Cardiac muscle cell (in vitro differentiated cells and primary cell): Measurements from ENCODE around the gene VPREB3. TPM values are rescaled to one million over a fixed set of nuclear protein-coding genes. Genes with fewer than 3 reads are reported as not detected.
A peak's percentile ranks its signal among the peaks of the same experiment; 100 is the strongest.

Experiments used
- DNase-seq, 2 donors: peaks; one replicate each; pipeline versions ENCODE4 v3.0.0 to v3.0.0-alpha.2; 2010 to 2017; ENCODE audit warnings: low read depth in 1 of 2, low spot score in 1 of 2
- H3K27ac ChIP-seq: fragments of 200-600 bp; sonication (generic); 2 replicates; pipeline ENCODE4 v1.5.1; 2016
- H3K27me3 ChIP-seq: fragments of 200-600 bp; sonication (generic); 2 replicates; pipeline ENCODE4 v1.6.0; 2016; ENCODE audit warnings: control low read depth
- H3K36me3 ChIP-seq: fragments of 200-600 bp; sonication (generic); 2 replicates; pipeline ENCODE4 v1.5.1; 2016; ENCODE audit warnings: control low read depth
- H3K4me1 ChIP-seq: fragments of 200-600 bp; sonication (generic); 2 replicates; pipeline ENCODE4 v1.8.1; 2017; ENCODE audit warnings: low read depth, mild to moderate bottlenecking, mixed run types
- H3K4me3 ChIP-seq: fragments of 200-600 bp; sonication (generic); 2 replicates; pipeline ENCODE4 v1.5.1; 2016; ENCODE audit warnings: mild to moderate bottlenecking
- H3K9me3 ChIP-seq: fragments of 200-600 bp; sonication (generic); 2 replicates; pipeline ENCODE4 v1.5.1; 2017; ENCODE audit warnings: low read depth, mild to moderate bottlenecking, control low read depth
- CTCF ChIP-seq: IDR thresholded peaks from 2 replicates; pipeline ENCODE4 v1.5.1; 2012; ENCODE audit warnings: low read depth, mild to moderate bottlenecking, low read length
- polyA plus RNA-seq: library from polyadenylated mRNA; unstranded; fragments of >200 nt; fragmentation: Nextera tagmentation; extraction: Ambion mirVana; gene quantifications from 2 replicates; pipeline ENCODE4 v1.2.1, GENCODE V29; 2016
- total RNA-seq: library from RNA; depleted of rRNA; stranded (reverse); fragments of >200 nt; gene quantifications from 2 replicates; pipeline ENCODE4 v1.2.3, GENCODE V29; 2016

The VPREB3 gene
- total and polyA plus RNA-seq, 2 experiments from 2014 or later = 2.5 to 3.5 TPM

- no peaks in the 10 kb centered on the region for H3K27me3 ChIP-seq
- no peaks in the 10 kb centered on the region for H3K9me3 ChIP-seq
- no peak overlapping the region for H3K27ac ChIP-seq
- no peak for TF ChIP-seq CTCF
- no peak for DNase-seq
- no peaks in the 10 kb centered on the region for H3K36me3 ChIP-seq
- peaks cover 7% of the 10 kb centered on the region for H3K4me1 ChIP-seq
- no peak overlapping the region for H3K4me3 ChIP-seq
These were observed 1.5 kb downstream of the VPREB3 start for GRCh38 chr22:23752750-23753149.

- no peak overlapping the region for H3K4me3 ChIP-seq
- no peaks in the 10 kb centered on the region for H3K9me3 ChIP-seq
- H3K4me1 ChIP-seq = peaks cover 7% of the 10 kb centered on the region
- no peaks in the 10 kb centered on the region for H3K36me3 ChIP-seq
- TF ChIP-seq CTCF = no peak
- DNase-seq = no peak
- no peak overlapping the region for H3K27ac ChIP-seq
- no peaks in the 10 kb centered on the region for H3K27me3 ChIP-seq
These were observed 2.0 kb downstream of the VPREB3 start for GRCh38 chr22:23752090-23752691.

- no peak for TF ChIP-seq CTCF
- H3K27ac ChIP-seq = peak overlapping the region; percentile 94
- peak in 1 of 2 donors; percentile 39 for DNase-seq
These were observed 2.7 kb downstream of the VPREB3 start for GRCh38 chr22:23751441-23751996.

GRCh38 chr22:23750714-23751440 lies 3.3 kb downstream of the VPREB3 start, which contains the start of gene ZNF70:
Gene ZNF70, minus strand, starts transcription at chr22:23751112. Its CDS starts 5,972 bp downstream, at chr22:23745140.
- Histone ChIP-seq H3K27ac (peak within 1 kb of the TSS; percentile 94), H3K36me3 (no peaks in the 10 kb centered on the region), H3K9me3 (no peaks in the 10 kb centered on the region), H3K4me1 (peaks cover 7% of the 10 kb centered on the region), H3K4me3 (peak within 1 kb of the TSS; percentile 87), H3K27me3 (no peaks in the 10 kb centered on the region)
- DNase-seq = peak; percentile 85 to 94
- peak; percentile 25 for TF ChIP-seq CTCF

More at GRCh38 chr22:23751441-23751996, 2.7 kb downstream of the VPREB3 start:
- Histone ChIP-seq H3K4me1 (peaks cover 7% of the 10 kb centered on the region), H3K9me3 (no peaks in the 10 kb centered on the region), H3K27me3 (no peaks in the 10 kb centered on the region), H3K36me3 (no peaks in the 10 kb centered on the region), H3K4me3 (peak overlapping the region; percentile 87)

- H3K4me1 ChIP-seq = peaks cover 7% of the 10 kb centered on the region
- no peak for TF ChIP-seq CTCF
- no peaks in the 10 kb centered on the region for H3K9me3 ChIP-seq
- H3K36me3 ChIP-seq = no peaks in the 10 kb centered on the region
- peak overlapping the region; percentile 87 for H3K4me3 ChIP-seq
- no peaks in the 10 kb centered on the region for H3K27me3 ChIP-seq
- no peak for DNase-seq
- peak overlapping the region; percentile 94 for H3K27ac ChIP-seq
These were observed 3.9 kb downstream of the VPREB3 start for GRCh38 chr22:23750367-23750713.
